ENCODE data around the gene COL10A1.
A peak's percentile ranks its signal among the peaks of the same experiment; 100 is the strongest.
"Not testable (repeated sequence)": the region's sequence is repeated elsewhere in the genome, so short reads cannot be mapped to it uniquely, and the experiment has no call there.

The COL10A1 gene

DNA sequence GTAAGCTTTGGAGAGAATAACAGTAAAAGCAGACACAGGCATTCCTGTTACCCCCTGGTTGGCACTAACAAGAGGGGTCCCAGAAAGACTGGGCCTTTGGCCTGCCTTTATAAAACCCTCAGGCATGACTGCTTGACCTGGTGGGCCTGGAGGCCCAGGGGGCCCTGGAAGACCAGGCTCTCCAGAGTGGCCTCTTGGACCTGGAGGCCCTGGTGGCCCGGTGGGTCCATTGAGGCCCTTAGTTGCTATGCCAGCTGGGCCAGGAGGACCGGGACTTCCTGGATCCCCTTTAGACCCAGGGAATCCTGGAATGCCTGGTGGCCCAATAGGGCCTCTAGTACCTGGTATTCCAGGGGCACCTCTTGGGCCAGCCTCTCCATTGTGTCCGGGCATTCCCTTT lies 5.5 kb downstream of the COL10A1 start:
- no peak for DNase-seq (ENCODE audit: low read depth)

DNA sequence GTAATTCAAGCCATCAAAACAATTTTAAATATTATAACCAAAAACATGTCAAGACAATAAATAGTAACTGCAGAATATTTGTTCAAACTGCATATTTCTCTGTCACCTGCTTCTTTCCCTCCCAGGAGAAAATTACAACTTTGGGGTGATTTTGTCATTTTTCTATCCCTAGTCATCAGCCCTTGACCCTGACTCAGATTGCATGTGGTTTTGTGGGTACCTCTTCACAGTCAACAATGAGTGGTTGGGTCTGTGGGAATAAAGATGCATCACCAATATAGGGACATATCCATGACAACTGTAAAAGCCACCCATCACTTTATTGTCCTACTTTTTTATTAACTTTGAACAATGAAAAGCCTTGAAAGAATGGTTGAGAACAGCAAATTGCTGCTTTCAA lies 7.3 kb downstream of the COL10A1 start:
- DNase-seq (ENCODE audit: low read depth) = peak; percentile 48

DNA sequence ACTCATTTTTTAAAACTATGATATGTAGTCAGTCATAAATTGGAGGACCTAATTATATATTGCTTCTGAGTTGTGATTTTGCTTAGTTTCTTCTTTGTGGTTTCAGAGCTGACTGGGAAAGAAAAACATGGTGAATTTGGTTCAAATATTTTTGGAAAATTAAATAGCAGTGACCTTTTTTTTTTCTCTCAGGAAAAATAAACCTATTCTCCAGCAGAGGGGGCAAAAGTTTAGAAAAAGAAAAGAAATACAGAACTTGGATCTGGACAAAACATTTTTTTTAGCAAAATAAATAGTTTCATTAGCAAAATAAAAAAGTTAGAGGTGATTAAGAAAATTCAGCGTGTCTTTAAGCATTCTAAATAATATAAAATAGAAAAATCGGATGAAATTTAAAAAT lies 10.2 kb downstream of the COL10A1 start:
- DNase-seq (ENCODE audit: low read depth) = no peak

DNA sequence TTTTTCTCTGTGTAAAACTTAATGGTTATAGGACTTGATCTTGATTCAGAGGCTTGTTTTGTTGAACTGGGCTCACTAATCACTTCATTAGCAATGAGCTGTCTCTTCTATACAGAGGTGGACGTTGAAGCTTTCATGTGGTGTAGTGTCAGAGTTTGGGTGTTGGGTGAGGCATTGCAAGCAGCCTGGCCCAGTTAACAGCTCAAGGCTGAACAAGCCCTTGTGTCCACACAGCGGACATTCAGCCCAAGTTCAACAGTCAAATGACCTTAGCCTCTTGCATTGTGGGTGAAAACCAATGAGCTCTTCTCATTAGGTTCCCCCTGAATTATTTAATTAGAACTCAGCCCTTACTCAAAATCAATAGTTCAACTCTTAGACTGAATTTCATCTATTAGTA lies 12.5 kb downstream of the COL10A1 start:
- no peak for DNase-seq (ENCODE audit: low read depth)

DNA sequence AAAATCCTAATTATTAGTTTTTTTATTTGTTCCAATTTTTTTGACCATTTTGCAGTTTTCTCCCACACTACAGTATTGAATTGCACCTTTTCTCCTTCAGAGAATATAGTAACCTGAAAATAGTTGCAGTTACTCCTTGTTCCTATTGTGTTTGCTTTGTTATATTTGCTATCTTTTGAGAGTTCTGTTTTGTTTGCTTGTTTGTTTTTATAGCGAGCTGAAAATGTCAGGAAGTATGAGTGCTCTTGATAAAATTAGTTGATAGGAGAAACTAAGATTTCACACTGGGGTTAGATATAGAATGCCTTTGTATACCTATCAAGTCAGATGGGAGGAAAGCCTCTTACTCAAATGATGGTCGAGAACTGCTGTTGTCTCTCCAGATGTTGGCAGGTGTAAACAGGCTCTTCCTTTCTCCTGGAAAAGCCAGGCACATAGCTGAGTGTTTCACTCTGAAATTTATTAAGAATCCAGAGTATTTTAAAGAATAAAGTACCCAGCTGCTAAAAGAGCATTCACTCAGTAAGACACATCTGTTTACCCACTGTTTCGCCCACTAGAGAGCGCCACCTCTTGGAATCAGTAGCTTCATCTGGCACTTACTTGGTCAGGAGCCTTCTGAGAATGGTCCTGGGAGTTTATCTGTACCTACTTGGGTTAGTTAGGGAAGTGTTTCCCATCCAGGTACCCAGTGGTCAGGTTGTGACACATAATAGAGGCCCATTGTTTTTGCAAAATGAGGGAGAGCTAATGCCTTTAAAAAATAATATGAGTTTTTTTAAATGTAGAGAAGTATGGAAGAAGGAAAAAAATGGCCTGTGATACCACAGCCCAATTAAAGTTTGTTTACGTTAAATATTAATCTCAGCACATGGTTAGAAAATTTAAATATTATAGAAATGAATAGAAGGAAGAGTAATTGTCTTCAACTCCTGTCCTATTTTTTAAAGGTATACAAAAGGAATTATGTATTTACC lies 14.1 kb downstream of the COL10A1 start:
- peak; percentile 63 for DNase-seq (ENCODE audit: low read depth)

DNA sequence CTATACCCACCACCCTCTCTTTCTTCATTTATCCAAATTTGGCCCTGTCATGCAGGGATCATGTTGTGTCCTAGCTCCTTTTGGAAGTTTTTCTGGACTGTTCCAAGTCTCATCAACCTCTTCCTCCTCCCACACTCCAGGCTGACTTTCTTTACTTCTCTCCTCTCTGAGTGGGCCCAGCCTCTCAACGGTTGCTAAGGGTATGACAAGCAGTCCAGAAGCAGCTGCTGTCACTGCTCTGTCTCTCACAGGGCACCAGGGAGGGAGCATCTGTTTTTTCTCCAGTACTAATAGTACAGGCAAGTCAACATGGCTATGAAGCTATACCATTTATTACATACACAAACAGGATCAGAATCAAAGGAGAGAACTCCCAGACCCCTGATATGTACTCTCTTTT lies 17.1 kb downstream of the COL10A1 start:
- no peak for DNase-seq (ENCODE audit: low read depth)

DNA sequence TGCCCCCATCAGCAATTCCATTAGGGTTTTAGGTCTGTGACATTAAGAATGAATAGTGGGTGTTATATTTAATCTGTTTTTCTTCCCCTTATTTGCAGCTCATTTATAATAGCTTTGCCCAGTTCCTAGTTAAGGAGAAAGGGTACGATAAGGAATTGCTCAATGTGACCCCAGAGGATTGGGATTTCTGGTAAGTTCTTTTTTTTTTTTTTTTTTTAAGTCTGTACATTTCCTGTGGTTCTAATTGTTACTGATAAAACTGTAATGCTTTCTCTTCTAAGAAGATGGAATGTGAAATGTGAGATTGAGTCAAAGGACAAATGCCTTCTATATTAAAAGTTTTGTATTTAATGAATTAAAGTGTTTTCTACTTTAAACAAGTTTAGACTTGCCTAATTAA lies 19.8 kb downstream of the COL10A1 start:
- DNase-seq (ENCODE audit: low read depth) = peak; percentile 61

DNA sequence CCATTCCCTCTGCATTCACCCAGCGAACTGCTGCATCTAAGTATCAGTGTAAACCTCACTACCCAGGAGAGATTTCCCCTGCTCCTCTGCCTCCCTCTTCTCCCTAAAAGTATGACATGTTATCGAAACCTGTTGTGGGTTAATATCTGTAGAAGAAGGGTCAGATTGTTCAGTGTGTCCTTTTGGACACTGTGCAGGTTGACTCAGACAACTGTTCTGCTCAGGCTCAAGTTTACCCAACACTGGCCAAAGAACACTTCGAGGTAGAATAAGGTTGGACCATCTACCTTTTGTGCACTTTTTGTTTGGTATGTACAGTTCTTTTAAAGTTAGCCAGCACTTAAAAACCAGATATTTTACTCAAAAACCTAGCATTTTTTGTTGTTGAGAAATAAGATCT lies 20.7 kb downstream of the COL10A1 start:
- DNase-seq (ENCODE audit: low read depth) = no peak

DNA sequence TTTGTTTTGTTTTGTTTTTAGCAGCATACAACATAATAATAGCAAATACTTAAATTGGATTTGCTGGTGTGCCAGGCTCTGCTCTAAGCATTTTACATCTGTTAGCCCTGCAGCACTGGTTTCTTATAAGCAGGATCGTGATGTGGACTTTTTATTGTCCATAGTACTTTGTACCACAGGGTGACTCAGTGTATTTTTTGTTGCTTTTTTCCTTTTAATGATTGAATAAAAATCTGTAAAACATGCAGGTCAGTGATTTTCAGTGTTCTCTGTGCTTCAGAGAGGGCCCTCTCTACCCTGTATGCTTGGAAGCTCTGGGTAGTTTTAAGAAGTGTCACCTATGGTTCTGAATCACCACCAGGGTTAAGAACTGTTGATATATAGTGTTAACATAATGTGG lies 21.3 kb downstream of the COL10A1 start:
- DNase-seq (ENCODE audit: low read depth) = no peak

DNA sequence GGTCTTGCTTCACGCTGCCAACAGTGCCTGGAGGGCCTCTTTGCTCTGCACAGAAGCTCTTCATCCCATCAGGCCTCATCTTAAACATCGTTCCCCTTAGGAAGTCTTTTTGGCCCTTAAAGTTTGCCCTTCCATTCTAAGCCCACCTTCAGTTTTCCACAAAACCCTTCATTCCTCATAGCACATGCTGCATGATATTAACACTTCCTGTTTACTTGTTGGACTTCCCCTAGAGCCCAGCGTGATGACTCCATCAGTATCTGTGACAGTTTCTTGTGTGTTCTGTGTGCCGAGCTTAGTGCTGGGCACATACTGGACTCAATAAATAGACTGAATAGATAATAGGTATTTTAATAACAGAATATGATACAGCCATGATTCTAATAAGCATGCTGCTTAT lies 23.1 kb downstream of the COL10A1 start:
- no peak for DNase-seq (ENCODE audit: low read depth)

DNA sequence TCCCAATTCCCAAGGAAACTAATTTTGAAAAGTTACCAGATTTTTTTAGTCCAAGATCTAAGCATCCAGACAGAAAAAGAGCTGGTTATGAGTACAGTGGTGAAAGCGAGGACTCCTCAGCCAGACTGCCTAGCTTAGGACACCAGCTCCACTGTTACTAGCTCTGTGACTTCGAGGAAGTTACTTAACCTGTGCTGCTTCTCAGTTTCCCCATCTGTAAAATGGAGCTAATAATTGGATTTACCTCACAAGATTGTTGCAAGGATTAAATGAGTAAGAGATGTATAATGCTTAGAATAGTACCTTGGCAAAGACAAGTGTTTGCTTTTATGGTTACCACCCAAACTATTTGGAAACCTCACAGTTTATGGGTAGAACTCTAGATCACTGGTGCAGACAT lies 24.1 kb downstream of the COL10A1 start:
- DNase-seq (ENCODE audit: low read depth) = no peak

DNA sequence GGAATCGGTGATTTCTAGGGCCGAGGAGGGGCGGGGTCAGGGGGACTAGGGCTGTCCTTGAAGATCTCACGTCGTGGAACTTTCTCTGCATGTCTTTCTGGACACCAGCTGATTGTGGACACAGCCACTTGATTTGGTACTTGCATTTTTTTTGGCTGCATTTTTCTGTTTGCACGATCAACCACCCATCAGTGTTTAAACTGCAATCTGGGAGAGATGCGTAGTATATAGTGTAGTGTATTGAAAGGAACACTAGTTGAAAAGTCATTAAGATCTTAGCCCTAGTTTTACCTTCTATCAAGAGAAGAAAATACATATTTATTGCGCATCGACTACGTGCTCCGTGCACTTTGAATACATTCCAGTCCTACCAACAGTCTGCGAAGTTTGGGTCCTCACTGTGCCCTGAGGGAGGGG lies 24.6 kb downstream of the COL10A1 start:
- DNase-seq (ENCODE audit: low read depth) = no peak

DNA sequence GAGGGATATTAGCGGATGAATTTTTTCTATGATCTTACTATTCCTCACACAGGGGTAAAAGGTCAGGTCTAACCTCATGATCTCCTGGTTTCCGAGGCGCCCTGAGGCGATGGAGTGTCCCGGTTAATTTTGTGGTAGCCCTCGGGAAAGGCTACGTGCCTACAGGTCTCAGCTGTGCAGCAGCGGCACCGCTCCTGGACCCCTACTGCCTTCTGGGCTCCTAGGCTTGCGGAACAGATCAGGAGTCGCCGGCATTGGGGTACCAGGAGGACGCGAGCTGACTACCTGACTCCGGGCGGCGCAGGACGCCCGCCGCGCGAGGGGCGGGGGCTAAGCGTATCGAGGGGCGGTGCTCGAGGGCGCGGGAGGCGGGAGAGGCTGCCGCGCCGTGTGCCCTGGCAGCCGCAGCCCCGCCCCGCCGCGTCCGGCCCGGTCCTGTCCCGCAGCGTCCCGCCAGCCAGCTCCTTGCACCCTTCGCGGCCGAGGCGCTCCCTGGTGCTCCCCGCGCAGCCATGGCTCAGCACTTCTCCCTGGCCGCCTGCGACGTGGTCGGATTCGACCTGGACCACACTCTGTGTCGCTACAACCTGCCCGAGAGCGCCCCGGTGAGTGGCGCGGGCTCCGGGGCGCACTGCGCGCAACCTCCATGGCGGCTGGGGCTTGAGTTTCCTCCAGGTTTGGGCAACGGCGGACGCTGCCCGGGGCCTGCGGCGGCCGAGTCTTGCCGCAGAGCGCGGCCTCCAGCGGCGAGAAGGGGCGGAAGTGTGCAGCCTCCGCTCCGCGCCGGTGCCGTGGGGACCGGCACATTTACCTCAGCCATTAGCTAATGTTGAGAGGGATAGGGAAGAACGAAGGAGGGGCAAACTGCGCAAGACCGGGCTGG lies 25.3 kb downstream of the COL10A1 start, which contains the start of gene NT5DC1:
Gene NT5DC1 (plus strand): TSS at position 435 of the 883 bp plus-strand sequence. CDS start 78 bp downstream, at position 513.
- peak; percentile 74 for DNase-seq (ENCODE audit: low read depth)

DNA sequence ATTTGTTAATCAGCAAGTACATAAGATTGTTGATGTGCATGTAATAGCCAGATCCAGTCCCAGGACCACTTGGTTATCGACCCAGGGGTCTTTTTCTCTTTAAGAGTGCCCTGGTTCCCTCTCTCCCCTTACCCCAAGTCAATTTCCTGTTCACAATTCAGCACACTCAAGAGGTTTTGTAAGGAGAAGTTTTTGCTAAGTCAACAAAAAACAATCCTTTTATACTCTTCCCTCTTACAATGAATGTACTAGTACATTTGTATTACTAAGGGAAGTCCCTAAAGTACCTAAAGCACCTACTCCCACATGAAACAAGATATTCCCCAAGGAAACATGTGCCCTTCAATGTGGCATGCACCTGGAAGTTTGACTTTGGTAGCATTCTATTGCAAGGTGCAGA lies 26.9 kb downstream of the COL10A1 start:
- DNase-seq (ENCODE audit: low read depth) = no peak

DNA sequence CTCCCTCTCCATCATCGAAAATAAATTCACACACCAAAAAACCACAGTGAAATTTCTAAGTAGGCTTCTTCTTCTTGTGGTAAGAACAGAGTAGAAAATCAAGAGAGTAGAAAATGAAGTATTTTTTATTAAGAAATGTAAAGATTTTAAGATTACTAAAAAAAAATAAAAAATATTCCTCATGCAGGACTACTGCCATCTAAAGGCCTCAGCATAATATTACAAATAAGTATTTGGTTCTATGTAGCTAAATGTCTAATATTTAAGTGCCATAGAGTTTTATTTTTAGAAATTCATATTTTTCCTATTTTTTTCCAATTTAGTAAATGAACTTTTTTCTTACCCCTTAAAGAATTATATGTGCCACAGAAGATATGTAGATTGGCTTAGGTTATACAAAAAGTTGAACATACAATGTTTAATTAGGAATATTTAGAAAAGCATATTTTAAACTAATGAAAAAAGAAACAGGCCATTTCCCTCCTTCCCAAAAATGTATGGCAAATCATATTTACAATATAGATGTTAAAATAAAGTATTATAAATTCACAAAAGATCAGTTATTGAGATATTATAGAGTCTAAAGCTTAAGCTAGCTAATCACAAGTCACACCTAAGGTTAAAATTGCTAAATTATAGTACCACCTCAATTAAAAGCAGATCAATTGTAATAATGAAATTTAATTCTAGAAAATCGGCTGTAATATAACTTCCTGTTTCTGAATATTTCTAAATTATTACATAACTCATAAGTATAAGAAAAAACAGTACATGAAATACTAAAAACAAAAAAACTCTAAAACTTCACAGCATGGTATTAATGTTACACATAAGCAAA lies 28.7 kb downstream of the COL10A1 start:
- DNase-seq (ENCODE audit: low read depth) = peak; percentile 22

DNA sequence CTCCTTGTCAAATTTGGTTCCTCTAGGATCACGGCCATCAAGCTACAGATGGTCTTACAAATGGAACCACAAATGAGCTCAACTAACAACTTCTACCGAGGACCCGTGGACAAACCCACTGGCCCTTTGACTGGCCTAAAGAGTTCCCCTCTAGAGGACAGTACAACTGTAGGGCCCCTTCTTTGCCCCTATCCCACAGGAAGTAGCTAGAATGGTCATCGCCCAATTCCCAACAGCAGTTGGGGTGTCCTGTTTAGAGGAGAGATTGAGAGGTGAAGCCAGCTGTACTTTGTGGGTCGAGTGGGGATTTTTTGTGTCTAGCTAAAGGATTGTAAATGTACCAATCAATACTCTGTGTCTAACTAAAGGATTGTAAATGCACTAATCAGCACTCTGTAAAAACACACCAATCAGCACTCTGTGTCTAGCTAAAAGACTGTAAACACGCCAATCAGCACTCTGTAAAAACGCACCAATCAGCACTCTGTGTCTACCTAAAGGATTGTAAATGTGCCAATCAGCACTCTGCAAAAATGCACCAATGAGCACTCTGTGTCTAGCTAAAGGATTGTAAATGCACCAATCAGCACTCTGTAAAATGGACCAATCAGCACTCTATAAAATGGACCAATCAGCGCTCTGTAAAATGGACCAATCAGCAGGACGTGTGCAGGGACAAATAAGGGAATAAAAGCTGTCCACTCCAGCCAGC lies 29.7 kb downstream of the COL10A1 start:
- DNase-seq (ENCODE audit: low read depth) = not testable (repeated sequence)

DNA sequence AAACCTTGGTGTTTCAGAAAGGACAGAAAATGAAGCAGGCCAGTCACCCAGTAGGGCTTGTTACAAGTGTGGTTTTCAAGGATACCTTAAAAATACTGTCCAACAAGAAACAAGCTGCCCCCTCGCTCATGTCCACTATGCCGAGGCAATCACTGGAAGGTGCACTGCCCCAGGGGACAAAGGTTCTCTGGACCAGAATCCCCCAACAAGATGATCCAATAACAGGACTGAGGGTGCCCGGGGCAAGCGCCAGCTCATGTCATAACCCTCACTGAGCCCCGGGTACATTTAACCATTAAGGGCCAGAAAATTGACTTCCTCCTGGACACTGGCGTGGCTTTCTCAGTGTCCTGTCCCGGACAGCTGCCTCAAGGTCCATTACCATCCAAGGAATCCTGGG lies 31.9 kb downstream of the COL10A1 start:
- no peak for DNase-seq (ENCODE audit: low read depth)

DNA sequence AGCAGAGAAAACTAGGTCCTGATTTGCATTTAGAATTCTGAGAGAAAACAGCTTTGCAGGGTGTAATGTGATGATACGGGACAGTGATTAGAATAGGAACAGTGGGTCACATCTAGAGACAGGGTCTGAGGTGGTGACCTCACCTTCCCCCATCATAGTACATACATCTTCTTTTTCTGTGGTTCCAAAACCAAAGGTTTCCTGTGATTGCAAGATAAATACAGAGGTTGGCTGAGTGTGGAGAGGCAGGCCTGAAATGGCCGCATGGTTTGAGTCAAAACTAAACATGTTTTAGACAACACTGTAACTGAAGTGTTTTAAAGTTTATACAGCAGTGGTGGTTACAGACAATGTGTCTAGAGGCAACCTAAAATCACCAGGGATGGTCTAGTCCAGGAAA lies 35.7 kb downstream of the COL10A1 start:
- no peak for DNase-seq (ENCODE audit: low read depth)

DNA sequence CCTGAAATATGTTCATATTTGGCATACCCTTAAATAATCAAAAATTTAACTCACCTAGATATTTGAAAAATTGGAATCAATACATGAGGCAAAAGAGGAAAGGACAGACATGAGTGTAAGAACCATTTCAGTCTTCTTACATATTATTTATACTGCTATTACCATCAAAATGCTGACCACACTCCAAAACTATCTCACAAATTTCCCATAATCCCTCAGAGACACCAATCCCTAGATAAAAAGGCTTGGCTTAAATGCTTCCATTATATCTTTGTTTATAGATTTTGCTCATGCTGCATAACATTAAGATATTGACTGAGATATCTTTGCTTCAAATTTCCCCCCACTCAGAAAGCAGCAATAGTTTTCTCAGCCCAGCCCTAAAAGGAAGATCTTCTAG lies 37.0 kb downstream of the COL10A1 start:
- peak; percentile 60 for DNase-seq (ENCODE audit: low read depth)

DNA sequence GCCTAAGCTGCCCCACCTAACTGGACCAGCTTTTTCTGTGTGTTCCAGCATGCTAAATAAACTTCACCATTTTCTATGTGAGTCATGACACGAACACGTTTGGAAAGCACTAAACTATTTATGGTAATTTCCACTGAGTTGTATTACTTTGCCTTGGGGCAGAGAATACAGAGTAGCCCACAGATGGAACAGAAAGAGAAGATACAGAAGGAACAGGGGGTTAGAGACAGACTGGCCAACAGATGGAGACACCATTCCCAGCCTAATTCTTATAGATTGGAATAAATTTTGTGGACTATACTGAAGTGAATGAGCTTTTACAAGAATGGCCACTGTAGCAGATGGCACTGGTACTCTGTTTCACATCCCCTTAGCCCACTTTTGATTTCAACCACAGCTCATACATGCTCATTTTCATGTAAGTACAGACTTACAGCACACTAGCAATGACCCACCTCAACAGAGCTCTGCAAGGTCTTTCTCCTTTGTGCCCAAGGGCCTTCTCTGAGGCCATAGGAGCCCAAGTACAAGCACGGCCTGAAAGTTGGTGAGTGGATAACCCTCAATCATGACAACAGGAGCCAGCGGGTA lies 38.4 kb downstream of the COL10A1 start:
- DNase-seq (ENCODE audit: low read depth) = peak; percentile 65

DNA sequence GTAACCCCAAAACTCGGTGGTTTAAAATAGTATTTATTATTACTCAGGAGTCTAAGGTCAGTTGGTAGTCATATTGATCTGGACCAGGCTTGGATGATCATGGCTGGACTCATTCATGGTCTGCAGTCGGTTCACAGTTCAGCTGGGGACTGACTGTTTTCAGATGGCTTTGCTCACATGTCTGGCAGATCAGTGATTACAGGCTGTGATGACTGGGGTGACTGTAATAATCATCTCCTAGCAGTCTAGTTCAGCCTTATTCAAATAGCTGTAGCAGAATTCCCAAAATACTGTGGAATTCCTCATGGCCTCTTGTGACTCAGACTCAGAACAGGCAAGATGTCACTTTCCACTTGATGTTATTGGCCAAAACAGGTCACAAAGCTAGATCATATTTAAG lies 41.6 kb downstream of the COL10A1 start:
- no peak for DNase-seq (ENCODE audit: low read depth)

Measured in iris pigment epithelial cell (primary cell).